Activated CD4-positive, alpha-beta memory T cell treated with anti-CD3 and anti-CD28 coated beads, Interleukin-2, amount 10 ng/mL, durations not matched to agents 7 days and 5 days (primary cell): ENCODE data around the gene SDK1. TPM values are rescaled to one million over a fixed set of nuclear protein-coding genes. Genes with fewer than 3 reads are reported as not detected.

Experiments used
- CTCF ChIA-PET: fragments of 350-600 bp; sonication (Branson Sonifier 250); formaldehyde crosslinking; loops from one replicate; lab custom pipeline; 2021; ENCODE audit warnings: antibody characterized with exemption, inconsistent platforms; lab: Charles Lee
- POLR2A ChIA-PET: fragments of 350-600 bp; sonication (Branson Sonifier 250); formaldehyde crosslinking; loops from one replicate; lab custom pipeline; 2021; ENCODE audit warnings: antibody characterized with exemption; lab: Charles Lee
- DNase-seq: peaks from one replicate; pipeline ENCODE4 v3.0.0-alpha.2; 2020
- H3K27ac Mint-ChIP-seq: one replicate; pipeline ENCODE4 v1.8.0; 2021; ENCODE audit warnings: mild to moderate bottlenecking, mixed read lengths
- H3K27me3 Mint-ChIP-seq: one replicate; pipeline ENCODE4 v1.8.0; 2021; ENCODE audit warnings: mixed read lengths
- H3K36me3 Mint-ChIP-seq: one replicate; pipeline ENCODE4 v1.8.0; 2021; ENCODE audit warnings: low read depth, mixed read lengths
- H3K4me1 Mint-ChIP-seq: one replicate; pipeline ENCODE4 v1.8.0; 2021; ENCODE audit warnings: mixed read lengths
- H3K4me3 Mint-ChIP-seq: one replicate; pipeline ENCODE4 v1.8.0; 2021; ENCODE audit warnings: mild to moderate bottlenecking, mixed read lengths
- H3K9me3 Mint-ChIP-seq: one replicate; pipeline ENCODE4 v1.8.0; 2021; ENCODE audit warnings: mixed read lengths
- total RNA-seq, 2 experiments: library from RNA; stranded (reverse); gene quantifications; one replicate each; pipeline ENCODE4 v1.2.3, GENCODE V29; 2021

Gene SDK1
- total RNA-seq, 2 experiments from 2014 or later, result 0.03 to 0.05 TPM

DNA sequence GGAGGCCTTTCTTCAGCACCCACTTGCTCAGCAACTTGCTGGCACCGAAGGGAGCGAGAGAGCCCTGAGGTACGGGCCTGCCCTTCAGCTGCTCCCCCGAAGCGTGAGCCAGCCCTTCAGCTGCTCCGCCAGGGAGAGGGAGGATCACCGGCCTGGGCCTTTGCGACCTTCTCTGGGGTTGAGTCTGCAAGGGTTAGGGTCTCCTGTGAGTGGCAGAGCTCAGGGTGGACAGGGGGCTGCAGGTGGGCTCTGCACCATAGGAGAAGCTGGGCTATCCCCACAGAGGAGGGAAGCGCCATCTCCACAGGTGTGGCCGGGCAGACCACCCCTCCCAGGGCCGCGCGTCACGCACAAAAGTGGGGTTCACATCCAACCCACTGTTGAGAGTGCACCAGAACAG, 890.5 kb downstream of the SDK1 start:
- DNase-seq, result no peak
- no peaks in the 10 kb centered on the region for H3K27me3 Mint-ChIP-seq
- no peaks in the 10 kb centered on the region for H3K9me3 Mint-ChIP-seq
- no peak overlapping the region for H3K4me3 Mint-ChIP-seq
- ChIA-PET POLR2A (no interaction called here), CTCF (no interaction called here)
- no peaks in the 10 kb centered on the region for H3K4me1 Mint-ChIP-seq
- no peaks in the 10 kb centered on the region for H3K36me3 Mint-ChIP-seq
- H3K27ac Mint-ChIP-seq, result no peak overlapping the region

DNA sequence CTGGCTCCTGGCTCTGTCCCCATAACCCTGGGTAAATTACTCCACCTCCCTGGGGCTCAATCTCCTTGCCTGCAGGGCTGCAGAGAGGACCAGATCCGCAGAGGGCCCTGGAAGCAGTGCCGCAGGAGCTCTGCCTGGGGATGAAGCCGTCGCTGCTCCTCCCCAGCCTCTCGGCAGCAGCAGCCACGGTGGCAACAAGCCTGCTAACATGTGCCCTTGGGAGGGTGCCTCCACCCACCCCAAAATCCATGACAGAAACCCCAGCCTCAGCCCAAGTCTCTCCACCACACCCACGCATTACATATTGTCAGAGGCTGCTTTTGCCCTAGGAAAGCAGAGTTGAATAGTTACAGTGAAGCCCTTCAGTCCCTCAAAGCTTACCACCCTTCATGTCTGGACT, 894.6 kb downstream of the SDK1 start:
- DNase-seq, result no peak
- ChIA-PET POLR2A (no interaction called here), CTCF (no interaction called here)
- Mint-ChIP-seq H3K4me1 (no peaks in the 10 kb centered on the region), H3K36me3 (no peaks in the 10 kb centered on the region), H3K27ac (no peak overlapping the region), H3K4me3 (no peak overlapping the region), H3K27me3 (no peaks in the 10 kb centered on the region), H3K9me3 (no peaks in the 10 kb centered on the region)

DNA sequence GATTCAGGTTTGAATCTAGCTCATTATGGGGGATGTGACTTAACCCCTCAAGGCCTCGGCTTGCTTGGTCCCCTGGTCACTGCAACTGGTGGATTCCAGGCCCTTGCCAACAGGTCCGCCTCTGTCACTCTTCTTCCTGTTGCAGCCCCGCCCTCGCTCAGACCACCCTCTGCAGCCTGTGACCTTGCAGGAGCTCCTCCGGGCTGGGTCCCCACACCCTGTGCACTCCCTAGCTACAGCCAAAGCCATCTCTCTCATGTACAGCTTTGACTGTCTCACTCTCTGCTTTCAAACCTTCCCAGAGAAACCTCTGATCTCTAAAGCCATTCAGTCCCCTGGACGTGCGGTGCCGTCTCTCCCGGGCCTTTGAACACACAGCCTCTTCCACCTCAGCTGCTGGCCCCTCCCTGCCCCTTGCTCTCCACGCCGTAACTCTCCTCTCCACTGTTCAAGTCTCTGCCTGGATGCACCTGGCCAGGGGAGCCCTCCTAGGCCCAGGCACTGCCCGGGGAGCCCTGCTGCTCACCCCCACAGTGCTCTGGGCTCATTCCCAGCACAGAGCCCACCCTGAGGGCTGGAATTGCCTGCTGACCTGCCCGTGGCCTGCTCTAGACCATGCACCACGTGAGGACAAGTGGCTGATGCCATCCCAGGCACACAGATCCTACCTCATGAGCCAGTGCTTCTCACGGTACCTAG, 895.2 kb downstream of the SDK1 start:
- CTCF ChIA-PET, result no interaction called here
- no peak for DNase-seq
- no peaks in the 10 kb centered on the region for H3K36me3 Mint-ChIP-seq
- H3K4me3 Mint-ChIP-seq, result no peak overlapping the region
- no peak overlapping the region for H3K27ac Mint-ChIP-seq
- no peaks in the 10 kb centered on the region for H3K9me3 Mint-ChIP-seq
- H3K4me1 Mint-ChIP-seq, result no peaks in the 10 kb centered on the region
- no peaks in the 10 kb centered on the region for H3K27me3 Mint-ChIP-seq
- POLR2A ChIA-PET, result no interaction called here

DNA sequence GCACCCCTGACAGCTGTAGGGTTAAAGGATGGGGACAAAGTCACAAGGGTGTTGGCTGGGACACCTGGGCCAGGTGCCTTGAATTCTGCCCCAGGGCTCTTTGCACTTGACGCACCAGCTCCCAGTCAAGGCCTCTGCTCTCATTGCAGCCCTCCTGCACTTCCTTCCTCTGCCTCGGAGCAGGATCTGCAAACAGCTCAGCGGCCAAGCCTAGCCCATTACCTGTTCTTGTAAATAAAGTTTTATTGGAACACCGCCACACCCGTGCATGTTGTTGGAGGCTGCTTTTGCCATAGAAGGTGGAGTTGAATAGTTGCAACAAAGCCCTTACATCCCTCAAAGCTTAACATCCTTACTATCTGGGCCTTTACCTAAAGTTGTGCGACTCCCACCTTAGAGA, 897.2 kb downstream of the SDK1 start:
- Mint-ChIP-seq H3K27ac (no peak overlapping the region), H3K36me3 (no peaks in the 10 kb centered on the region), H3K9me3 (no peaks in the 10 kb centered on the region), H3K27me3 (no peaks in the 10 kb centered on the region), H3K4me1 (no peaks in the 10 kb centered on the region), H3K4me3 (no peak overlapping the region)
- POLR2A ChIA-PET, result no interaction called here
- CTCF ChIA-PET, result no interaction called here
- no peak for DNase-seq

DNA sequence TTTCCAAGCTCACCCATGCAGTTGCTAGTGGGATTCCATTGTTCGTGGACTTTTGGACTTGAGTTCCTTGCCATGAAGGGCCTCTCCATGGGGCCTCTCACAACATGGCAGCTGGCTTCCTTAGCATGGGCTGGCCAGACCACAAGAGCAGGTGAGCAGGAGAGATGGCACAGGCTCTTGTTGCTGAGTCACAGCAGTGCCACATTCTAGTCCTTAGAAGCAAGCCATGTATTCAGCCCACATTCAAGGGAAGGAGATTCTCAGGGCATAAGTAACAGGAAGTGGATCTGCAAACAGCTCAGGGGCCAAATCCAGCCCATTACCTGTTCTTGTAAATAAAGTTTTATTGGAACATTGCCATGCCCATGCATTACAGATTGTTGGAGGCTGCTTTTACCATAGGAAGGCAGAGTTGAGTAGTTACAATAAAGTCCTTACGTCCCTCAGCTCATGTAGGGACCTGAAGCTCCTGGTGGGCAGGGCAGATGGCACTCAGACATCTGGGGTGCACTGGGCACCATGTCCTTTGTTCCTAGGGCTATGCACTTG, 899.6 kb downstream of the SDK1 start:
- H3K4me1 Mint-ChIP-seq, result no peaks in the 10 kb centered on the region
- DNase-seq, result no peak
- H3K36me3 Mint-ChIP-seq, result no peaks in the 10 kb centered on the region
- ChIA-PET POLR2A (no interaction called here), CTCF (no interaction called here)
- H3K4me3 Mint-ChIP-seq, result no peak overlapping the region
- H3K27me3 Mint-ChIP-seq, result no peaks in the 10 kb centered on the region
- no peaks in the 10 kb centered on the region for H3K9me3 Mint-ChIP-seq
- no peak overlapping the region for H3K27ac Mint-ChIP-seq

DNA sequence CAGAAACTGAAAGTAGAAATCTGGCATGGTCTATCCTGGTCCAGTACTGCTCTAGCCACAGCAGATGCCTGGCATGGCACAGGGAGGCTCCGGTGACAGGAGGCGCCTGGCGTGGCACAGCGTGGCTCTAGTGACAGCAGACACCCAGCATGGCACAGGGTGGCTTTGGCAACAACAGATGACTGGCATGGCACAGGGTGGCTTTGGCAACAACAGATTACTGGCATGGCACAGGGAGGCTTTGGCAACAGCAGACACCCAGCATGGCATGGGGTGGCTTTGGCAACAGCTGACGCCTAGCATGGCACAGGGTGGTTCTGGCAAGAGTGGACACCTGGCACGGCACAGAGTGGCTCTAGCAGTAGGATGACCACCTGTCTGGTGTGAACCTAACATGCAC, 900.5 kb downstream of the SDK1 start:
- Mint-ChIP-seq H3K36me3 (no peaks in the 10 kb centered on the region), H3K4me1 (no peaks in the 10 kb centered on the region), H3K4me3 (no peak overlapping the region), H3K27ac (no peak overlapping the region), H3K27me3 (no peaks in the 10 kb centered on the region), H3K9me3 (no peaks in the 10 kb centered on the region)
- ChIA-PET POLR2A (no interaction called here), CTCF (no interaction called here)
- DNase-seq, result no peak

DNA sequence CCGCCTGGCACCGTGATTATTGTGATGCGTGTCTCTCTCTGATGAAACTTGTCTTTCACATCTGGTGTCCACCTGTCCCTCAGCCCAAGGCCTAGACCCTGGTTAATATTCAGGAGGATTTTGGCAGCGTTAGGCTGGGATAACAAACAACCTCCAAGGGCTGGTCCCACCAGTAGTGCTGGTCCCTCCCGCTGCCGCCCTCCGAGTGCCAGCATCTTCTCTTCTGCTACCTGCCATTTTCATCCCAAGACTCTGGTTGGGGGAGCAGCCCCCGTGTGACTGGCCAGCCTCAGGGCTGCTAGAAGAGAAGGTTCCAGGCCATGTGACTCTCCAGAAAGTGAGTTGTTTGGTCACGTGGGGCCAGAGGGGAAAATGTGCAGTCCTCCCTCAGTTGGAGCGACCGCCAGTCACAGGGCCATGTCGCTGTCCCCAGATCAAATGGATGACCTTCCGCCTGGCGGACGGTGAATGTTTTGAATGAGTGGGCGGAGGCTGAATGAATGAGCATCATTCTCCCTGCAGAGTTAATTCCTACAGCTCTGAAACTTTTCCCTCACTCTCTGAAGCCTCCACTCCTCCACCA, 901.2 kb downstream of the SDK1 start:
- no peak for DNase-seq
- Mint-ChIP-seq H3K27ac (no peak overlapping the region), H3K4me1 (no peaks in the 10 kb centered on the region), H3K9me3 (no peaks in the 10 kb centered on the region), H3K36me3 (no peaks in the 10 kb centered on the region), H3K27me3 (no peaks in the 10 kb centered on the region), H3K4me3 (no peak overlapping the region)
- POLR2A ChIA-PET, result no interaction called here
- CTCF ChIA-PET, result no interaction called here

DNA sequence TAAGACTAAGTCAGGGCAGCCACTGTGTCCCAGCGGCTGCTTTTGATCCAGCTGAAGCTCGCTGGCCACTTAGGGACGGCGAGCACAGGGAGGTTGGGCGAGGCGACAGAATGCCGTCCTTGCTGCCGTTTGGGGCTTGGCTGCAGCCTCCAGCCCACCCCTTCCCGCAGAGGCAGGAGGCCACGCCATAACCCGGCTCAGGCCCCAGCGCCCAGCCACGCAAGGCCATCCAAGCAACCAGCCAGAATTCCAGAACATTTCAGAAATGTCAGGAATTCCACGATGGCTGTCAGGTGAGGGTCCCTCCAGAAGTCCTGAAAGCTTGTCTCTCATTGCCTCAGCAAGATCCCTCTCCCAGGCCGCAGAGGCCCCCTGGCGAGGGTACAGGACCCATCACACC, 901.9 kb downstream of the SDK1 start:
- H3K4me1 Mint-ChIP-seq, result no peaks in the 10 kb centered on the region
- H3K9me3 Mint-ChIP-seq, result no peaks in the 10 kb centered on the region
- no peak overlapping the region for H3K4me3 Mint-ChIP-seq
- no peaks in the 10 kb centered on the region for H3K27me3 Mint-ChIP-seq
- CTCF ChIA-PET, result no interaction called here
- no peak for DNase-seq
- no peaks in the 10 kb centered on the region for H3K36me3 Mint-ChIP-seq
- H3K27ac Mint-ChIP-seq, result no peak overlapping the region
- POLR2A ChIA-PET, result no interaction called here

DNA sequence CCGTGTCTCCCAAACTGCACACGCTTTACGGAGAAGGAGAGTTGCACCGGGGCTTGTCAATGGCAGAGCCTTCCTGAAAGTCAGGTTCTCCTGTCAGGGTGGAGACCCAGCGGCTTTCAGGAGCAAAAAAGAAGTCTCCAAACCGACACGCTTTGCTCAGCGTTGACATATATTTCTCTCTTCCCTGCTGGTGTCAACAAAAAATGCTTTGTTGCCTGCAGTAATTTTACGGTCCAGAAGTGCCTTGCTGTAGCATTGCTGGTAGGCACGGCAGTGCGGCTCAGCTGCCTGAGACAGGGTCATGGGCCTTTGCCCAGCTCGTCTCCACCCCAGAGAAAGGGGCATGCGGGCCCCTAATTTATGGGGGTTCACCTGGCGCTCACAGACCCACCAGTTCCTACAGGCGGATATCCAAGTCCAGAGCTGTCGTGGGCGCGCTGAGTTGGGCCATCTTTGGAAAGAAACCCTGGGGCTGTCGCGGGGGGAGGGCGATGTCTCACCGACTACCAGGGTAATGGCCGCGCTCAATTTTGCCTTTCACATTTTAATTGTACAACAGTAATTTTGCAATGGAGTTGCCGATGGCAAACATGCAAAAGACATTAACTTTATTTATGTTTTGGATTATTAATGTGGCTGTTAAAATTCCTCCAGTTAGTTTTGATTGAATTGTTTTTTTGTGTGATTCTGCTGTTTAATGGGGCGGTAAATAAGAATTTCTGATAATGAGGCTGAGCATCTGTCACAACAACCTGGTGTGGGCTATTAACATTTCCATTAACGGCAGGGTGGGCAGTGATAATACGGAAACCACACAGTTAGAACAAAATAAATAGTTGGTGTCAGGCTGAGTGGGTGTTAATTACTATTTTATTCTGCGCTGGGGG, 902.8 kb downstream of the SDK1 start:
- DNase-seq, result no peak
- H3K4me3 Mint-ChIP-seq, result no peak overlapping the region
- CTCF ChIA-PET, result no interaction called here
- POLR2A ChIA-PET, result no interaction called here
- no peaks in the 10 kb centered on the region for H3K27me3 Mint-ChIP-seq
- H3K27ac Mint-ChIP-seq, result no peak overlapping the region
- H3K9me3 Mint-ChIP-seq, result no peaks in the 10 kb centered on the region
- H3K4me1 Mint-ChIP-seq, result no peaks in the 10 kb centered on the region
- H3K36me3 Mint-ChIP-seq, result no peaks in the 10 kb centered on the region

DNA sequence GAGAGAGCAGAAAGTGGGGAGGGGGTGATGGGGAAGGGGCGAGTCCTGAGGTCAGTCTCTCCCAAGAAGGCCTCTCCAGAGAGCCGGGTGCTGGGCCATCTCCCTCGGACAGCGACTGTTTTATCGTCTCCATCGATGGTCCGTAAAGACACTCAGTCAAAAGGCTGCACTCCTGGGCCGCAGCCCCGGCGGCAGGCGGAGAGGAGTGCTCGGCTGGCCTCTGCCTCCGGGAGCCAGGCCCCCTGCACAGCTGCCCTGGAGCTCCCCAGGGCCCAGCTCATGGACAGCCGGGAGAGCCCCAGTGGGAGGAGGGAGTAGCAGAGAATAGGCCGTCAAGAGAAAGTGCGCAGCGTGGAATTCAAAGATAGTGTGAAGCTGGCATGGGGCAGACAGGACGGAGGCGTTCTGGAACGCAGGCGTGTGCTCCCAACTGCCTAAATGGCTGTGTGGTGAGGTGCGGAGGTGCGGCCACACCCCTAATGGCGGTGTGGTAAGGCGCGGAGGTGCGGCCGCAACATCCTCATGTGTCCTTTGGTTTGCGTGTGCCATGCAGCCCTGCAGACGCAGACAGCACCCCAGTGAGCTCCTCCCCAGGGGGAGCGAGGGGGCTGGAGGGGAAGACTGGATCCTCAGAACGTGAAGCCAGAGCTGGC, 903.6 kb downstream of the SDK1 start:
- CTCF ChIA-PET, result no interaction called here
- no peaks in the 10 kb centered on the region for H3K27me3 Mint-ChIP-seq
- no peaks in the 10 kb centered on the region for H3K9me3 Mint-ChIP-seq
- no peak for DNase-seq
- H3K4me3 Mint-ChIP-seq, result no peak overlapping the region
- no peaks in the 10 kb centered on the region for H3K36me3 Mint-ChIP-seq
- POLR2A ChIA-PET, result no interaction called here
- no peaks in the 10 kb centered on the region for H3K4me1 Mint-ChIP-seq
- H3K27ac Mint-ChIP-seq, result no peak overlapping the region

DNA sequence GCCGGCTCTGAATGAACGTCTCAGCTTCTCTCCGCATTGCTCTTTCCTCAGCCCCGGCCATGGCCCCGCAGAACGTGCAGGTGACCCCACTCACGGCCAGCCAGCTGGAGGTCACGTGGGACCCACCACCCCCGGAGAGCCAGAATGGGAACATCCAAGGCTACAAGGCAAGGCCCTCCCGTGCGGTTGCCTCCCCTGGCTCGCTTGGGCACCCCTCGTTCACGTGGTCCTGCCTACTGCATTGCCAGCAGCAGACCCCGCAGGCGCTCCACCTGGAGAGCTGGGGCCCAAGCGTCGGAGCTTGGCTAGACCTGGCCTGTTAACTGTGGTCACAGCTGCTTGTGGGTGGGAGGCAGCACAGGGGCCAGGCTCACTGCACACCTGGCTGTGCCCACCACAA, 904.8 kb downstream of the SDK1 start:
- Mint-ChIP-seq H3K36me3 (no peaks in the 10 kb centered on the region), H3K27ac (no peak overlapping the region), H3K4me3 (no peak overlapping the region), H3K27me3 (no peaks in the 10 kb centered on the region), H3K9me3 (no peaks in the 10 kb centered on the region), H3K4me1 (no peaks in the 10 kb centered on the region)
- no peak for DNase-seq
- ChIA-PET POLR2A (no interaction called here), CTCF (no interaction called here)

DNA sequence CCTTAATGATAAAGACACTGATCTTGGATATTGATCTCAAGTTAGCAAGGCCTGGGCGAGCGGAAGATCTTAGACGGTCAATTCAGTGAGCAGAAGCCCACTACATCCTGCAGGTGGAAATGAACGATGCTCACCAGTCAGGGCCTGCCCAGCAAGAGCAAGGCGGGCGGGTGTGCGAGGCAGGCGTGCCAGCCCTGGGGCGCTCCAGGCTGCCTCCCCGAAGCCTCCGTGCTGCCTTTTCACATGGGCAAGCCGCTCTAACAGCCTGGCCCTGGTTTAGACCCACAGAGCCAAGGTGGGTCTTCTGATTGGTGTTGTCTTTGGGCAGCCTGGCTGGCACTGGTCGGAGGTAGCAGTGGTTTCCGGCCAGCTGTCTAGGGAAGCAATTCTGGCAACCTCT, 906.0 kb downstream of the SDK1 start:
- no peak overlapping the region for H3K4me3 Mint-ChIP-seq
- CTCF ChIA-PET, result no interaction called here
- POLR2A ChIA-PET, result no interaction called here
- H3K9me3 Mint-ChIP-seq, result no peaks in the 10 kb centered on the region
- no peak for DNase-seq
- H3K4me1 Mint-ChIP-seq, result no peaks in the 10 kb centered on the region
- H3K27ac Mint-ChIP-seq, result no peak overlapping the region
- H3K36me3 Mint-ChIP-seq, result no peaks in the 10 kb centered on the region
- no peaks in the 10 kb centered on the region for H3K27me3 Mint-ChIP-seq

DNA sequence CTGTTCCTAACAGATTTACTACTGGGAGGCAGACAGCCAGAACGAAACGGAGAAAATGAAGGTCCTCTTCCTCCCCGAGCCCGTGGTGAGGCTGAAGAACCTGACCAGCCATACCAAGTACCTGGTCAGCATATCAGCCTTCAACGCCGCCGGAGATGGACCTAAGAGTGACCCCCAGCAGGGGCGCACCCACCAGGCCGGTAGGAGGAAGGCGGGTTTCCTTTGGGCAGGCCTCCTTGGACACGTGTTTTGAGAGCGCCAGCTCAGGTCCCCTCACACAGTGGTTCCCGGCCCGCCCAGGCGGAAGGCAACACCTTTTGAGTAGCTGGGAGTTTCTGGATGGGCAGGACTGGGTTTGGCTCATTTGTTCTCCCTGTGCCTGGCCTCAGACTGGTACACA, 907.0 kb downstream of the SDK1 start:
- CTCF ChIA-PET, result no interaction called here
- DNase-seq, result no peak
- Mint-ChIP-seq H3K4me1 (no peaks in the 10 kb centered on the region), H3K36me3 (no peaks in the 10 kb centered on the region), H3K27ac (no peak overlapping the region), H3K9me3 (no peaks in the 10 kb centered on the region), H3K4me3 (no peak overlapping the region), H3K27me3 (no peaks in the 10 kb centered on the region)
- POLR2A ChIA-PET, result no interaction called here
